Measurements from ENCODE around the gene OR2M4. TPM values are rescaled to one million over a fixed set of nuclear protein-coding genes. Genes with fewer than 3 reads are reported as not detected.

Gene OR2M4, protein sequence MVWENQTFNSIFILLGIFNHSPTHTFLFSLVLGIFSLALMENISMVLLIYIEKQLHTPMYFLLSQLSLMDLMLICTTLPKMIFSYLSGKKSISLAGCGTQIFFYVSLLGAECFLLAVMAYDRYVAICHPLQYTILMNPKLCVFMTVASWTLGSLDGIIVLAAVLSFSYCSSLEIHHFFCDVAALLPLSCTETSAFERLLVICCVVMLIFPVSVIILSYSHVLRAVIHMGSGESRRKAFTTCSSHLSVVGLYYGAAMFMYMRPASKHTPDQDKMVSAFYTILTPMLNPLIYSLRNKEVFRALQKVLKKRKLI
- not detected for total RNA-seq

GRCh38 chr1:248231117-248231516 lies at the start of gene OR2M4:
Gene OR2M4 (plus strand): TSS chr1:248231417. CDS start chr1:248238929, 7,512 bp downstream.
- Histone ChIP-seq H3K9me3 (no peaks in the 10 kb centered on the region), H3K36me3 (no peaks in the 10 kb centered on the region), H3K4me1 (no peaks in the 10 kb centered on the region), H3K27me3 (no peaks in the 10 kb centered on the region), H3K27ac (no peak within 1 kb of the TSS), H3K4me3 (no peak within 1 kb of the TSS)
- 82% methylated on average over 2 of the region's 2 CpGs for WGBS
- no peak for DNase-seq (ENCODE audit: low spot score in 2 of 2)
- TF ChIP-seq POLR2A (IDR thresholded peaks at IDR 0.05), result no peak

- no peaks in the 10 kb centered on the region for H3K27me3 ChIP-seq
- no peaks in the 10 kb centered on the region for H3K4me1 ChIP-seq
- no peak for DNase-seq (ENCODE audit: low spot score in 2 of 2)
- H3K36me3 ChIP-seq, result no peaks in the 10 kb centered on the region
- H3K27ac ChIP-seq, result no peak overlapping the region
- TF ChIP-seq, protein P1, sequence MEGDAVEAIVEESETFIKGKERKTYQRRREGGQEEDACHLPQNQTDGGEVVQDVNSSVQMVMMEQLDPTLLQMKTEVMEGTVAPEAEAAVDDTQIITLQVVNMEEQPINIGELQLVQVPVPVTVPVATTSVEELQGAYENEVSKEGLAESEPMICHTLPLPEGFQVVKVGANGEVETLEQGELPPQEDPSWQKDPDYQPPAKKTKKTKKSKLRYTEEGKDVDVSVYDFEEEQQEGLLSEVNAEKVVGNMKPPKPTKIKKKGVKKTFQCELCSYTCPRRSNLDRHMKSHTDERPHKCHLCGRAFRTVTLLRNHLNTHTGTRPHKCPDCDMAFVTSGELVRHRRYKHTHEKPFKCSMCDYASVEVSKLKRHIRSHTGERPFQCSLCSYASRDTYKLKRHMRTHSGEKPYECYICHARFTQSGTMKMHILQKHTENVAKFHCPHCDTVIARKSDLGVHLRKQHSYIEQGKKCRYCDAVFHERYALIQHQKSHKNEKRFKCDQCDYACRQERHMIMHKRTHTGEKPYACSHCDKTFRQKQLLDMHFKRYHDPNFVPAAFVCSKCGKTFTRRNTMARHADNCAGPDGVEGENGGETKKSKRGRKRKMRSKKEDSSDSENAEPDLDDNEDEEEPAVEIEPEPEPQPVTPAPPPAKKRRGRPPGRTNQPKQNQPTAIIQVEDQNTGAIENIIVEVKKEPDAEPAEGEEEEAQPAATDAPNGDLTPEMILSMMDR (IDR thresholded peaks at IDR 0.05), result no peak
- no peak for TF ChIP-seq POLR2AphosphoS5 (IDR thresholded peaks at IDR 0.05)
- TF ChIP-seq POLR2A (IDR thresholded peaks at IDR 0.05), result no peak
- TF ChIP-seq EP300 (IDR thresholded peaks at IDR 0.05), result no peak
- no peak overlapping the region for H3K4me3 ChIP-seq
- 74% methylated on average over 7 of the region's 7 CpGs for WGBS
- H3K9me3 ChIP-seq, result no peaks in the 10 kb centered on the region
Measured at GRCh38 chr1:248183996-248184395, 47.2 kb upstream of the OR2M4 start.

DNA sequence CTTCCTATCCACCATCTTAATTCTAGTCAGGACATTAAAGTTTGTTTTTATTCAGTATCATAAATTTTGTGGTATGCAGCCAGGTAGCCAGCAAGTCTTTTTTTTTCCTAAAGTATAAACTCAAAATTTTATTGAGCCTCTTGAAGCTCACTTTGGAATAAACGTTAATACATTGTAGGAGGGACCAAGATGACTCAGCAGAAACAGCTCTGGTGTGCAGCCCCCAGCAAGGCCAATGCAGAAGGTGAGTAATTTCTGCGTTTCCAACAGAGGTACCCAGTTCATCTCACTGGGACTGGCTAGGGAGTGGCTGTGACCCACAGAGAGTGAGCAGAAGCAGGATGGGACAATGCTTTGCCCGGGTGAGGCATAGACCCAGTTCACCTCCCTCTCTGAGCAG lies 43.9 kb upstream of the OR2M4 start:
- DNase-seq (ENCODE audit: low spot score in 2 of 2), result no peak
- H3K27ac ChIP-seq, result no peak overlapping the region
- no peaks in the 10 kb centered on the region for H3K9me3 ChIP-seq
- no peaks in the 10 kb centered on the region for H3K27me3 ChIP-seq
- H3K36me3 ChIP-seq, result no peaks in the 10 kb centered on the region
- WGBS, result 80% methylated on average over 3 of the region's 3 CpGs
- TF ChIP-seq POLR2A (IDR thresholded peaks at IDR 0.05) (no peak), POLR2AphosphoS5 (IDR thresholded peaks at IDR 0.05) (no peak), EP300 (IDR thresholded peaks at IDR 0.05) (no peak)
- TF ChIP-seq, protein P1 (IDR thresholded peaks at IDR 0.05), result no peak
- H3K4me3 ChIP-seq, result no peak overlapping the region
- H3K4me1 ChIP-seq, result no peaks in the 10 kb centered on the region

DNA sequence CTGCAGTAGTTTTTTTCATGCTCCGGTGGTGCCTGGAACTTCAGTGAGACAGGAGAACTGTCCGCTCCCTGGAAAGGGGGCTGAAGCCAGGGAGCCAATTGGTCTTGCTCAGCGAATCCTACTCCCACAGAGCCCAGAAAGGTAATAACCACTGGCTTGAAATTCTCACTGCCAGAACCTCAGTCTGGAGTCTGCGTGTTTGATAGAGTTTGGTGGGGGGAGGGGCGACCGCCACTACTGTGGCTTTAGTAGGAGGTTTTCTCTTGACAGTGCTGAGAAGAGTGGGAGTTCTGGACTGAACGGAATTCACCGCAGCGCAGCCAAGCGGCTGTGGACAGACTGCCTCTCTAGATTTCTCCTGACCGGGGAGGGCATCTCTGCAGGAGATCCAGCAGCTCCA lies 42.2 kb upstream of the OR2M4 start:
- no peak overlapping the region for H3K4me3 ChIP-seq
- H3K27ac ChIP-seq, result no peak overlapping the region
- 70% methylated on average over 9 of the region's 11 CpGs for WGBS
- peaks cover 5% of the 10 kb centered on the region for H3K9me3 ChIP-seq
- no peak for DNase-seq (ENCODE audit: low spot score in 2 of 2)
- no peaks in the 10 kb centered on the region for H3K27me3 ChIP-seq
- H3K4me1 ChIP-seq, result no peaks in the 10 kb centered on the region
- H3K36me3 ChIP-seq, result no peaks in the 10 kb centered on the region
- TF ChIP-seq, protein P1 (IDR thresholded peaks at IDR 0.05), result no peak
- TF ChIP-seq POLR2AphosphoS5 (IDR thresholded peaks at IDR 0.05) (no peak), POLR2A (IDR thresholded peaks at IDR 0.05) (no peak), EP300 (IDR thresholded peaks at IDR 0.05) (no peak)

- no peak overlapping the region for H3K27ac ChIP-seq
- H3K4me1 ChIP-seq, result no peaks in the 10 kb centered on the region
- 44% methylated on average over 1 of the region's 1 CpG for WGBS
- no peaks in the 10 kb centered on the region for H3K36me3 ChIP-seq
- TF ChIP-seq POLR2A (IDR thresholded peaks at IDR 0.05), result no peak
- TF ChIP-seq, protein P1 (IDR thresholded peaks at IDR 0.05), result no peak
- TF ChIP-seq EP300 (IDR thresholded peaks at IDR 0.05), result no peak
- TF ChIP-seq POLR2AphosphoS5 (IDR thresholded peaks at IDR 0.05), result no peak
- no peak for DNase-seq (ENCODE audit: low spot score in 2 of 2)
- no peaks in the 10 kb centered on the region for H3K27me3 ChIP-seq
- H3K4me3 ChIP-seq, result no peak overlapping the region
- peaks cover 5% of the 10 kb centered on the region for H3K9me3 ChIP-seq
Measured at GRCh38 chr1:248194117-248194516, 37.1 kb upstream of the OR2M4 start.
